SK-N-MC (cell line): ENCODE measurements around the gene GEMIN8.

ENCODE experiments used
- EZH2 ChIP-seq: fragments of 200-600 bp; sonication (generic); IDR thresholded peaks from one replicate; pipeline ENCODE4 v1.6.1; 2017; ENCODE audit warnings: antibody characterized with exemption
- FOXP2 ChIP-seq: optimal IDR thresholded peaks from 2 replicates; pipeline ENCODE3; 2011; ENCODE audit warnings: mild to moderate bottlenecking, moderate library complexity; ENCODE audit not compliant: insufficient read depth; ENCODE audit errors: extremely low read length, control extremely low read depth
- POLR2AphosphoS5 ChIP-seq: IDR thresholded peaks from 2 replicates; pipeline ENCODE4 v1.6.1; 2012; ENCODE audit warnings: mild to moderate bottlenecking, low read depth, low read length, borderline replicate concordance

DNA sequence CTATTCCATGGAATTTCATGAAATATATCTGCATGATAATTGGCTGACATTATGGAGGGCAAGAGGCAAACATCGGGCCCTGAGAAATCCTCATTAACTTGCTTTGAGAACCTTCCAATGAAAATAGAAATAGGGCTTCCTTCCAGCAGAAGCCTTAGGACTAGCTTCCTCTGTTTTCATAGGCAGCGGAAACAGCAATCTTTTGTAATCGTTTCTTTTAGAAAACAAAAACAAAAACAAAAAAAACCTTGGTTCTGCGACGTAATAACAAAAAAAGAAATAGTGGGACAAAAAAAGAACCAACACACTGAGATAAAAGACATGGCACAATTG is 62.9 kb downstream of the GEMIN8 start:
- TF ChIP-seq EZH2 (no peak), POLR2AphosphoS5 (no peak), FOXP2 (no peak)
